Measurements from ENCODE around the gene PVALEF.

PVALEF gene

DNA sequence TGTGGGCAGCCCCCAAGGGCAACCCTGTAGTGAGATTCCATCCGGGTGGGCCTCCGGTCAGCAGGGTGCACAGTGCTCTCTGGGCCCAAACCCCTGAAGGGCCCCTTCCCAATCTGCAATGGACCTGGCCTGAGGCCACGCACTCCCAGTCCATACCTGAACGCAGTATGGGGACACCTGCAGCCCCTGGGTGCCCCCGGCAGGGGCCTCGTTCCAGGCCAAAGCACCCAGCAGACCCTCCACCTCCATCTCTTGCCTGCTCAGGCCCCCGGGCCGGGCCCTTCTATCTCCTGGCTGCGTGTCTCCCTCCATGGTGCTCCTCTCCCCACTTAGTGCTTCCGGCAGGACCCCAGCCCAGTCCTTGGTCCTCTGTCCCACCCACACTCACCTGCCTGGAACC, 18.0 kb downstream of the PVALEF start:
- DNase-seq (ENCODE audit: low read depth): no peak

DNA sequence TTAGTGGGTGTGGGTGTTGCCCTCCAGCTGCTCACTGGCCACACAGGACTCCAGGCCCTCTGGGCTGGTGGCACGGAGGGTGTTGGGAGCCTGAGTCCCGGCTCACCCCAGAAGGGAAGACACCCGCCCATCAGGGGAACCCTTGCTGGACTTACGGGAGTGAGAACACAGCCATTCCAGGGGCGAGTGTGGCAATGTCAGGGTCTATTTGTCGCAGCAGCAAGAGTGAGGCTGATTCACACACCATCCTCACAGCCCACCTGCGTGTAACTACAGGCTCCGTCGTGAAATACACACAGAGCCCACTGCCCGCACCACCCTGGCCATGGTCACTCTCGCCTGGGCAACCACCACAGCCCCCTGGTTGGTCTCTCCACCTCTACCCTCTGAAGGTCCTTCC, 18.5 kb downstream of the PVALEF start:
- no peak for DNase-seq (ENCODE audit: low read depth)

DNA sequence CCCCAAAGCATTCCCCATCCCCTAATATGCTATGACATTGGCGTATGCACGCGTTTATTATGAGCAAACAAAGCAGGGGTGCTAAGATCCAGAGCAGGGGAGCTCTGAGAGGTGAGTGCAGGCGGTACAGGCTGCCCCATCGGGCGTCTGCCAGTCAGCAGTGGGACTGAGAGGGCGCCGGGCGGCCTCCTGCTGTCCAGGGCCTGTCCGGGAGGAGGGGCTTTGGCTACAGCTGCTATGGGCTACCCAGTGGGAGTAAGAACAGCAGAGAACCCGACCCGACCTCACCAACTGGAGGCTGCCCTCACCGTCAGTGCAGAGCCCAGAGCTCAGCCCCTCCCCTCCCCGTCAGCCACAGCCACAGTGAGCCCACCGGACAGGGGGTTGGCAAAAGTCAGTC, 19.2 kb downstream of the PVALEF start:
- no peak for DNase-seq (ENCODE audit: low read depth)

DNA sequence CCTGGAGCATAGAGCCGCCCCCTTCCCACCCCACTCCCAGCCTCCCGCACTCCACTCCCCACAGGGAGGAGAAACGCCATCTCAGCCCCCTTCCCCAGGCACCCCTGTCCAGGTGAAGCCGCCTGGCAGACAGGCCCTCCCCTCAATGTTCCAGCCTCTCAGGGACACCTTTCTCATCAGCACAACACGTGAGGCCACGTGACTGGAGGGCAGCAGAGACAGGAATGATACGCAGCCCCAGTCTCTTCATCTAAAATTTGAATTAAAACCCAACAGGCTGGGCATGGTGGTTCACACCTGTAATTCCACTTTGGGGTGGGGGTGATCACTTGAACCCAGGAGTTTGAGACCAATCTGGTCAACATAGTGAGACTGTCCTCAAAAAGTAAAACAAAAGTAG, 20.9 kb downstream of the PVALEF start:
- DNase-seq (ENCODE audit: low read depth): no peak

DNA sequence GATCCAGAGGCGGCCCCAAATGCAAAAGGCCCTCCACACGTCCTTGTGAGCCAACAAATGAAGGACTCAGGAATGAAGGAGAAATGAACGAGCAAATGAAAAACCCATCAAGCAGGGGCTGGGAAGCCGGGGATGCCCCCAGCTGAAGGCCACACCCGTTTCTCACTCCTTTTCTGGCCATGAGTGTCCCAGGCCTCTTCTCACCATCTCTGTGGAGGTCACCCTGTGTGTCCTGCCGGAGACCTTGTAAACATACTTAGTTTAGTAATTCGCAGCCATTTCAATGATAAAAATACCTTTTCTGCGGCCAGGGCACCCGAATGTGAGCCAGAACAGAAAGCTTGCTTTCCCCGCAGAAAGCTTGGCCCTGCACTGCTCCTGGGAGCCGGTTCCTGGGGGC, 21.8 kb downstream of the PVALEF start:
- DNase-seq (ENCODE audit: low read depth): no peak

DNA sequence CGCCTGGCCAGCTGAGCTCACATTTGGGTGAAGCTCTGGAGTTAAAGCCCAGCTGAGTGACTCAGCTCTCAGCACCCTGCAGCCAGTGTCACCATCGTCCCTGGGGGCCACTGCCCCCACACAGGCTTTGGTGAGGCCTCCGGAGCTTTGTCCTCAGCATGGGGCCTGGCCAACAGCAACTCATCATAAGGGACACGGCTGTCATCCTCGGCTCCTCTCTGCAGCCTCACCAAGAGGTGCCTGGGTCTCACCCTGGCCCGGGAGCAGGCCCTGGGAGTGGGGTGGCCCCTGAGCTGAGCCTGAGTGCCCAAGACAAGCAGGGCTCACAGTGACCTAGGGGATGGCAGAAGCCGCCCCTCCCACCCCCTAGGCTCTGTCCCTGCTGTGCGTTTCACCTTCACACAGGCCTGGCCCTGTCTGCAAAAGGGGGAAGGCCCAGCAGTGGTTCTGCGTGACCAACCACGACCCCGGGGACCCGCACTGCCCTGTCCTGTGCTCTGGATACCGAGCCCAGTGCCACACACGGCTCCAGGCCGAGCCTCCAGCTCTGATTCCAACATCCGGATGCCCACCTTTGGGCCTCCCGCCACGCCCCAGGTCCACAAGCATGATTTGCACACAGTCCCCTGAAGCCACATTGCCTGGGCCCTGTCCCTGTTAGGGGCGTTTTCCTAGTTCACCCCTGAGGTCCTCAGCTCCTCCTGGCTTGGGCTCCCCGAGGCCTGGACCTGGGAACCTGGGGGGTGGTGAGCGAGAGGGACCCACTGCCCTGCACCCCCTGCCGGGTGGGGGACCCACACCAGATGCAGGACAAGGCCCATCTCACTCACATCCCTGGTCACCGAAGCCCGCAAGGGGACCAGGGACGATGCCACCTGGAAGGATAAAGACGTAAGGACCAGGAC, 22.5 kb downstream of the PVALEF start:
- no peak for DNase-seq (ENCODE audit: low read depth)

DNA sequence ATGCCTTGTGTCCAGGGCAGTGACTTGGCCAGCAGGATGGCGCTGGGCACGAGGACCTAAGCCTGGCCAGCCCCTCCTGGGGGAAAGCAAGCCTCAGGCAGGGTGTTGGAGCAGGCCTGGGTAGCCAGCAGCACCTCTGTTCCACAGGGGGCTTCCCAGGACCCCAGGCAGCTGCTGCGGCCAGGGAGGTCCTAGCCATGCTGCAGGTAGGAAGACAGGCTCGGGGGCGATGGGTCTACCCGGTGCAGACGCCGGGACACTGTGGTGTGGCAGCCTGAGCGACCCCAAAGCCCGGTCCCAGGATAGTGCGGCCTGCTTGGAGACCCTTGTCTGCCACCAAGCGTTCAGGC, 23.2 kb downstream of the PVALEF start:
- no peak for DNase-seq (ENCODE audit: low read depth)

DNA sequence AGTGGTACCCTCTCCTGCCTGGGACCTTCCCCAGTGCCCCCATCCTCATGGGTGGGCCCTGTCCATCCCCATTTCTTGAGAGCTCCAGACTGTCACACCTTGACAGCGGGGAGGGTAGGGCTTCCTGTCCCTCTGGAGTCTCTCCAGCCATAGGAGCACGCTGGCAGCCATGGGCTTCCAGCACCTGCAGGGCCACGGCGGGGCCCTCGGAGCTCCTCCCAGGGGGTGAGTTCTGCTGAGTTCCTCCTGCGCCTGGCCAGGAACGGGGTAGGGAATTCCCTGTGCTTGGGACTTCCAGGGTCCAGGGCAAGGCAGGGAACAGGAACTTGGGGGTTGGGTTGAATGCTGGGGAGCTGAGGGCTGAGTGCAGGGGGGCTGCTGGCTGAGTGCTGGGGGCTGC, 23.7 kb downstream of the PVALEF start:
- DNase-seq (ENCODE audit: low read depth): no peak

DNA sequence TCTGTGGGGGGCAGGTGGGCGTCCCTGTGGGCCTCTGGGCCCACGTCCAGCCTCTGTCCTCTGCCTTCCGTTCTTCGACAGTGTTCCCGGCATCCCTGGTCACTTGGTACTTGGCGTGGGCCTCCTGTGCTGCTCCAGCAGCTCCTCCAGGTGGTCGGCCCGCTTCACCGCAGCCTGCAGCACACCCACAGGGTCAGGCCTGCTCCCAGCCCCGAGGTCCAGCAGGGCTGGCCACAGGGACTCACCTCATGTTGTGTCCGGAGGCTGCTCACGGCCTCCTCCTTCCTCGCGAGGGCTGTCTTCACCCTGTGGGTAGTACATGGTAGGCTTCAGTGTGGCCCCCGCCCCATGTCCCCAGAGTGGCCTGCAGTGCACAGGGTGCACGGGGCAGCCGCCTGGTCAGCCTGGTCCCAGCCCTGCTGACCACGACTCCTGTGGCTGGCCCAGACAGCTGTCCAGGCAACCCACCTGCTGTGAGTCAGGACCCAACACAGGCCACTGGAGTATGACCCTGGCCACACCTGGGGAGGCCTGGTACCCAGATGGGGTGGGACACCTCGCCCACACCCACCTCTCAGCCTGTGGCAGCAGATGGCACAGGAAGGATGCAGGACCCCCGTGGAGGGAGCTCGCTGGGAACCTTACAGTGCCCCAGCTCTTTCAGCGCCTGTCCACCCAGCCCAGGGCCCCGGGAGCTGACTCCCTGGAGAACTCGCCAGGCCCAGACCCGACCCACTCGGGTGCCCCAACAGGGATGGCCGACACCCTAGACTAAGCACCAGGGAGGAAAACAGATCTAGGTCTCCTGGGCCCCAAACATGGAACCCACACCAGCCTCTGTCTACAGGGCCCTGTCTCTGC, 24.6 kb downstream of the PVALEF start:
- DNase-seq (ENCODE audit: low read depth): no peak

DNA sequence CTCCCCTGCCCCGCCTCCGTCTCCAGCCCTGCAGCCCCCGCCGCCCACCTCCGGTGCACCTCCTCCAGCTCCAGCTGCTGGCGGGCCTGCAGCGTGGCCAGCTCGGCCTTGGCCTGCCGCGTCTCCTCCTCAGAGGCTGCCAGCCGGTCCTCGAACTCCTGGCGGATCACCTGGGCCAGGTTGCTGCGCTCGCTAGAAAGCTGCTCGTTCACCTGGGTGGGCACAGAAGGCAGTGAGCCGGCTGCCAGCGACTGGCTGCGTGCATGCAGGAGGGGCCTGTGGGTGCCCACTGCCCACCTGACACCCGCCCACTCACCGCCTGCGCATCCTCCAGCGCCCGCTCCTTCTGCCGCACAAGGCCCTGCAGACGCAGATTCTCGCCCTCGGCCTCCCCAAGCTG, 25.3 kb downstream of the PVALEF start:
- DNase-seq (ENCODE audit: low read depth): no peak

DNA sequence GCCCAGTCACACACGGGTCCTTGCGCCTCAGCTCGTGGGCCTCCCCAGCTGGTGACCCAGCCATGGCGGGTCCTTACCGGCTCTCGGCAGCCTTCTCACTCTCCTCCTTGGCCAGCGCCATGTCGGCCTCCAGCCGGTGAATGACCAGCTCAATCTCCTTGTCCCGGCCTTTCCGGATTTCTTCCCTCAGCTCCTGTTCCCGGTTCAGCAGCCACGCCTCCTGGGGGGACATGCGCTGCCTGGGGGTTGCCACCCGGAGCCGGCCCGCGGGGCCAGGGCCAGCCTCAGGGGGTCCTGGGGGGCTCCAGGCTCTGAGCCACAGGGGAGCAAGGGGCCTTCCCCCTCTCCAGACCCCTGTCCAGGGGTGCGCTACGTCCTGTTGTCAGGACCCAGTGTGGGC, 25.8 kb downstream of the PVALEF start:
- no peak for DNase-seq (ENCODE audit: low read depth)

DNA sequence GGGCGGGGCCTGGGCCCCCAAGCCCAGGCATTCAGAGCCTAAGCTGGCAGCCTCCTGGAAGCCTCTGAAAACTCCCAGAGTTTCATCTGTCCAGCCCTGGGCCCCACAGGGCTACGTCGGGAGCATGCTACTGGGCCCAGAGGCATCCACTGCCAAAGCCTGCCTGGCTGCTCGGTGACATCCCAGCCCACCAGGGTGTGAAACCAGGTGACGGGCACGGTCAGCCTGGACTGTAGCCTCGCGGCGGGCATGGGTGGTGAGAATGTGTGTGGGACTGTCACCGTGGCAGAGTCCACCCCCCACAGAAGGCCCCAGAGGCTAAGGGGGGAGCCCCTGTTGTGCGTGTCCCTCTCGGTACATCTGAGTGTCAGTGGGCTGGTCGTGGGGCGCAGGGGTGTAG, 26.3 kb downstream of the PVALEF start:
- DNase-seq (ENCODE audit: low read depth): no peak

DNA sequence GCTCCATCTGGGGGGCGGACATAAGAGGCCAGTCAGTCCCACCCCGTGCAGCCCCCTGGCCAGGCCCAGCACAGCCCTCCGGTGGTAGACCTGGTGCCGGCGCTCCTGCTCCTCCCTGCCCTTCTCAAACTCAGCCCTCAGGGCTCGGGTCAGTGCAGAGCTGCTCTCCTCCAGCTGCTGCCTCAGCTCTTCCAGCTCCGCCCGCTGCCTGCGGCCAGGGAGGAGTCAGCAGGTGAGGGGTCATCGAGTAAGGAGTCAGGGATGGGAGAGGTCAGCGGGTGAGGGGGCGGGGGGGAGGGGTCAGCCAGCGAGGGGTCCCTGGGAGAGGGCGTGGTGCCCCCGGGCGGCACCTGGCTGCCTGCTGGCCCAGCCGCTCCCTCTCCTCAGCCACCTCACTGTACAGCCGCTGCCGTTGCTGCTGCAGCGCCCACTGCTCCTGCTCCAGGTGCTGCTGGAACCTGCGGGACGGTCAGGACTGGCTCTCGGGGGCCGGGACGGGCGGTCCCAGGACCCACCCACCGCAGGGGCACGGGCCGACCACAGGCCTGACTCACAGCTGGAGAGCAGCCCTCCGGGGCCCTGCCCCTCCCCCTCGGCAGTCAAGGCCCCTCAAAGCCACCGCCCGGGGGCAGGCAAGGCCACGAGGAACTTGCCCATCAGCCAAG, 27.2 kb downstream of the PVALEF start:
- no peak for DNase-seq (ENCODE audit: low read depth)

DNA sequence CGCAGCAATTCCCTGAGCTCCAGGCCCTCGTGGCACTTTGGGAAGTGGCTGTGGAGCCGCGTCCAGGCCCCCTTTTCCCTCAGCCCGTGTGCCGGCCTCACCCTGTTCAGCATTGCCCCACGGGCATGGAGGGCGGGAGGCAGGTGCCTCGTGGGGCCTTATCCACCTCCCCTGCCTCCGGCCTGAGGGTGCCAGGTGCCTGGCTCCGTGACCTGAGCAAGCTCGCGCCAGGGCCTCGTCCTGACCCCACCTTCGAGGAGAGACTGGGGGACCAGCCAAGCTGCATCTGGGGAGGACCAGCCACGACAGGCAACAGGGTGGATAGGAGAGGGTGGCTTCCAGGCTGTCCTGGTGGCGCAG, 27.7 kb downstream of the PVALEF start:
- no peak for DNase-seq (ENCODE audit: low read depth)

DNA sequence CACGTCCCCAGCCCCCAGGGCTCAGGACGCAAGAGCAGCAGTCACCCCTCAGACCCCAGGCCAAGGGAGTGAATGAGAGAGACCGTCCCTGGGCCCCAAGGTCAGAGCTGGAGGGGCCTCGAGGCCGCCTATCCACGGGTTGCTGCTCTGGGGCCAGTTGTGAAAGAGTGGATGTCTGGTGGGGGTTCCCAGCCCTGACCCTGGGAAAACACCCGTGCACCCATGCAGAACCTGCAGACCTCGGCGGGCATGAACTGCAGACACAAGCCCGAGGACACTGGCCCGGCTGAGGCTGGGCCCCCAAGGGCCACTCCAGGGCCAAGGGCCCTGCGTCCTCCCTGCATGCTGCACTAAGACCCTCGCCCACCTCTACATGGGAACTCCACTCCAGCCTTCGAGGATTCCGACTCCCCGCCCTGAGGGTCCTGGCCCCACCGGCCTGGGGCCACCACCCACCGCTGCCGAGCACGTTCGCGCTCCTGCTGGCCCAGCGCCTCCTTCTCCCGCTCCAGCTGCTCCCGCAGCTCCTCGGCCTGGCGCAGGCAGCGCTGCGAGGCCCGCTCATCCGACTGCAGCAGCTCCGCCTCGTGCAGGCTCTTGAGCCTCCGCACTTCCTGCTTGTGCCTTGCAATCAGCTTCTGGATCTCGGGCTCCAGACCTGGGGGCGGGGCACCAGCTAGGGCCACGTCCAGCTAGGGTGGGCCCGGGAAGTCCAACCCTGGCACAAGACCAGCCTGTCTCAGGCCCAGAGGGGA, 28.3 kb downstream of the PVALEF start:
- no peak for DNase-seq (ENCODE audit: low read depth)

DNA sequence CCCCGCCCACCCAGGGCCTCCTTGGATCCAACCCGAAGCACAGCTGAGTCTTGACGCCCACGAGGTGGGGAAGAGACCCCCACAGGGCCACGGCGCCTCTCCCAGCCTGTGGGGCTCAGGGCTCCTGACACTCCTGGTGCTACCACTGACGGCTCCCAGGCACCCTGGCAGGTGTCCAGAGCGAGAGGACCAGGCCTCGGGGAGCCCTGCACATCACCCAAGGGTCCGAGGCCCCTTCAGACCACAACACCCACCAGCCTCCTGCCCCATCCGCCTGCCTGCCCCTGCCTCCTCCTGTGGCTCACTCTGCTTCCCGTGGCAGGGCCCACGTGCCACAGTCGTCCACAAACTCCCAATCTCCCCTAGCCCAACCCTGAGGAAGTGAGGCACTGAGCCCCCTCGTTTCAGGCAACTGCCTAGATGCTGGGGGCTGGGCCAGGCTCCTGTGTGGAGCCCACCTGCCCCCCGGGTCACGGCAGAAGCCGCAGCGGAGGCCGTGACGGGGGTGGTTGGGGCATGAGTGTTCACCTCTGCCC, 29.0 kb downstream of the PVALEF start:
- no peak for DNase-seq (ENCODE audit: low read depth)

DNA sequence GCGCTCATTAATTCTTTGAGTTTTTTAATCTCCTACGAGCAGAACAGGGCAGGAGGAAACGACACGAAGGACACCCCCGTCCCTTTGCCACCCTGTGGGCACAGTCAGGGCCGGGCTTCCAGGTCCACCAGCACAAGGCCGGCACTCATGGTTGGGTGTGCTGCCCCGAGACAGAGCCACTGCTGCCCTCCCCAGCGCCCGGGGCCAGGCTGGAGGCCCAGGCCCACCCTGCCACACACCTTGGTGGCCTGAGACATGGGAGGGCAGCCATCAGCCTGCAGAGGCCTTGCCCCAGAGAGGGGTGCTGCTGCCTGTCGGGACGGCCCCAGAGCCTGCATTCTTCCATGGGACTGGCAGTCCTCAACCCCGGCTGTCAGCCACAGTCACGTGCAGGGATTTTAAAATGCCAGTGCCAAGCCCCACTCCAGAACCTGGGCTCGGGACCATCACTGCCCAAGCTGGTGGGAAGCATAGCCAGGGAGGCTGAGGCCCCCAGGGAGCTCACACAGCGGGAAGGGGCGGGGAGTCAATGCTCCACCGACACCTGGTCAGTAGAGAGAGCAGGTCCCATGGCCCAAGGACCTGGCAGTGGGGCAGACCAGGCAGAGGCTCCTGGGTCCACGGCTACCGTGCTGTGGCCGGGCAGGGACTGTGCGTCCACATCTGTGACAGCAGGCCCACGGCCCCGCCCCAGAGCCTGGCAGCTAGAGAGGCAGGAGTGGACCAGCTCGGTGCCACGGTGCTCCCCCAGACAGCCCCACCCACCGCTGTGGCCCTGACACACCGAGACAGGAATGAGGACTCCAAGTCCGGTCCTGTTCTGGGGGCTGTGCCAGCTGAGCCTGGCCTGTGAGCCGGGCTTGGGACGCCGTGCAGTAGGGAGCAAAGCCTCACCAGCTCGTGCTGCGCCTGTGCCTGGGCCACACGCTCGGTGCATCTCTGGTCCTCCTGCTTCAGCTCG, 29.9 kb downstream of the PVALEF start:
- DNase-seq (ENCODE audit: low read depth): no peak

DNA sequence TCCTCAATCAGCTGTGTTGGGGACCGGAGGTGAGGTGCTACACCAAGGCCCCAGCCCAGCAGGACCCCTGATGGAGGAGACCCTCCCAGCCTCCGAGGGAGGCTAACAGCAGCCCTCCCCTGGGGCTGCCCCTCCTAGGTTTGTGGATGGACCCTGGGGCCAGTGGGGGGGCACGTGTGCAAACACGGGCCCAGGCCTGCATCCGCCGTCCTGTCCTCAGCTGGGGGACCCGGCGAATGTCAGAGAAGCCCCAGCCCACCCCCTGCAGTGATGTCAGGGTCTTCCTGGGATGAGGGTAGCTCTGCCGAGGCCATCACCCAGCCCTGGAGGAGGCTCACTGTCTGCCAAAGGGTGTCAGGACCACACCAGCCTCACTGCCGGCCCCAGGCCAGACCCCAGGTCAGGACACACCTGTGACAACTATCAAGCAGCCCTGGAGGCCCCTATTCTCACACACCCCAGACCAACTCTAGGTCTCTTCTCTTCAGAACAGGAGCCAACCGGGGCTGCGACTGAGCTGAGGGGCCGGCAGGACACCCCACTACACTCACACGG, 30.7 kb downstream of the PVALEF start:
- no peak for DNase-seq (ENCODE audit: low read depth)

DNA sequence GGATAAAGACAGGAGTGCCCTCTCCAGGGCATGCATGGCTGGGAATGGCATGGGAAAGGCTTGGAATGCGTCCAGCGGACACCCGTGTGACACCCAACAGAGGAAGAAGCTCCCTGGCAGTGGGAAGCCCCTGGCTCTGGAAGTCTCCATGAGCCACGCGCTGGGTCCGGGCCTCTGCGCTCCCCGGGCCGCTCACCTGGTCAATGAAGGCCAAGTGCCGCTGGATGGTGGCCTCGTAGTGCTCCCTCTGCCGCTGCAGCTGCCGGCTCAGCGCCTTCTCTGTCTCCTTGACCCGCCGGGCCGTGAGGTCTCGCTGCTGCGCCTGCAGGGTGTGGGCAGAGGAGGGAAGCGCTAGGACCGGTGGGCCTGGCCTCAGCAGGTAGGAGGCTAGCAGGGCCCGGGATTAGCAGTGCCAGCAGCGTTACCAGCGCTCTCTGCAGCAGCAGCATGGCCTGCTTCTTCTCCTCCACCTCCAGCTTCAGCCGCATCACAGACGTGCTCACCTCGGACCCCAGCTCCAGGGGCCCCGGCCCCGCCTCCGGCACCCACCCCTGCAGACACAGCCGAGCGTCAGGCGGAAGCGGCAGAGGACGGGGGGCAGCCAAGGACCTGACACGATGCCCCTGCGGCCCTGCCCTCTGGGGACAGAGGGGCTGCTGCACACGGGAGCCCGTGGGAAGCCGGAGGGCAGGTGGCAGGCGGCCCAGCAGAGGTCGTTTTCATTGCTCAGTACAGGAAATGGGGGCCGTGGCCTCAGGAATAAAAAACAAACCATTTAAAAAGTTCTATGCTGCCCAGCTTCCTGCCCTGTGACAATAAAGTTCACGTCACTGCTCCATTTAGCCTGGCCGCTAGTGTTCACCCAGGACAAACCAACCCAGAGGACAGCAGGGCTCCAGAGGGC, 31.4 kb downstream of the PVALEF start:
- no peak for DNase-seq (ENCODE audit: low read depth)
